Measurements from ENCODE around the gene SALL2.

SALL2 gene

DNA sequence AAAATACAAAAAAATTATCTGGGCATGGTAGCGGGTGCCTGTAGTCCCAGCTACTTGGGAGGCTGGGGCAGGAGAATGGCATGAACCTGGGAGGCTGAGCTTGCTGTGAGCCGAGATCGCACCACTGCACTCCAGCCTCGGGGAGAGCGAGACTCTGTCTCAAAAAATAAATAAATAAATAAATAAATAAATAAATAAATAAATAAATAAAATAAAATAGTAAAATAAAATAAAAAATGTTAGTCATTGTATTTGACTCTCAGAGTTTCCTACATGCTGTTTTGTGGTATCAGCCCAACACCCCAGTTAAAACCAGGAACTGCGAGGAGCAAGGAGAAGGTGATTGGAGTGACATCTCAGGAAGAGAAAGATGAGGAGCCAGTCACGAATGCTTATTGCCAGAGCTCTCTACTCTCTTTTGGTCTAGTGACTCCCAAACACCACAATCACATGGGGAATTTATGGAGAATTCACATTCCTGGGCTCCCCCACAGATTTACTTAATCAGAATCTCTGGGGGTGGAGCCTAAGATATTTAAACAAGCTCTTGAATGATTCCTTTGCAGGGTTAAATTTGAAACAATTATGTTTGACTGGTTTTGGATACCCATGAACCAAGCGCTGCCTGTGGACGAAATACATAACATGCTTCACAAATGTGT lies 15.4 kb upstream of the SALL2 start (continued):
- TF ChIP-seq ZNF513 (tag by site-specific recombination; IDR thresholded peaks at IDR 0.05), result no peak

DNA sequence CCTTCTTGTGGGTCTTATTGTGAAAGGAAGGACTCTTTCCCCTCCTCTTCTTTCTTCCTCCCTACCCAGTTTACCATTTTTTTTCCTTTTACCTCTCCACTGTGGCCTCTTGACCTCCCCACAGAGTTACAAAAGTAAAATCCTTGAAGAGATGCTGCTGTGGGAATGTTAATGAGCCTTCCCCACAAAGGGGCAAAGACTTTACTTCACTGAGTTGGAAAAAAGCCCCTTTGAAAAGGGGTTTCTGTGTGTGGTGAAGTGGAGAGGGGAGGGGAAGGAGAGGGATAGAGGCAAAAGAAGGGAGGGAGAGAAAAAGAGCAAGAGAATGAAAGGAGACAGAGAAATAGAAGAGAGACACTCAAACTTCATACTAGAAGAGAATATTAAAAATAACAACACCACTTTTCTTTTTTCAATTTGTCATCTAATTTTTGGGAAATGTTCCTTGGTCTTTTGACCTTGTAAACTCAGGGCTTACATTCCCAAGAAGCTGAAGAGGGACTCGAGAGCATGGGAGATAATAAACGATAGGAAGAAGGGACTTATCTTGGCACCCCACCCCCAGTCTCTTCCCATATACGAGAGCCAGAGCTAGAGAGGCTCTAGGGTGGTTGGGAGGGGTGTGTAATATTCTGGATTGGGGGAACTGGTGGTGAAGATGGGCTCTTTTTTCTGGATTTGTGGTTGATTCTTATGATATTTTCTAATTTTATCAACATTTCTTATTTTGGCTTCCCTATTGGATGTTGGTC lies 13.2 kb upstream of the SALL2 start:
- ChIA-PET CTCF (interaction anchor here (1.0 kb wide), 1 partner anchor 41 kb away, joined by 3 read pairs; no protein-coding TSS in a partner anchor), POLR2A (interaction anchor here (0.7 kb wide), 1 partner anchor 14 kb away, joined by 3 read pairs; no protein-coding TSS in a partner anchor)
- Histone ChIP-seq H3K4me1 (ENCODE audit: control insufficient read depth, insufficient read depth, low read length) (no peaks in the 10 kb centered on the region), H3K9me3 (ENCODE audit: control insufficient read depth, insufficient read depth, low read depth, low read length) (no peaks in the 10 kb centered on the region), H3K27ac (ENCODE audit: extremely low read depth, low read depth, low read length) (no peak overlapping the region), H3K4me3 (ENCODE audit: low read depth, low read length) (no peak overlapping the region), H3K36me3 (ENCODE audit: control insufficient read depth in 2 of 2, insufficient read depth in 1 of 2, low read length in 2 of 2) (no peaks in the 10 kb centered on the region)
- TF ChIP-seq ZNF248 (tag by site-specific recombination; IDR thresholded peaks at IDR 0.05), result no peak
- TF ChIP-seq ZNF510 (tag by site-specific recombination; IDR thresholded peaks at IDR 0.05; ENCODE audit: insufficient replicate concordance), result no peak
- TF ChIP-seq, protein P1, sequence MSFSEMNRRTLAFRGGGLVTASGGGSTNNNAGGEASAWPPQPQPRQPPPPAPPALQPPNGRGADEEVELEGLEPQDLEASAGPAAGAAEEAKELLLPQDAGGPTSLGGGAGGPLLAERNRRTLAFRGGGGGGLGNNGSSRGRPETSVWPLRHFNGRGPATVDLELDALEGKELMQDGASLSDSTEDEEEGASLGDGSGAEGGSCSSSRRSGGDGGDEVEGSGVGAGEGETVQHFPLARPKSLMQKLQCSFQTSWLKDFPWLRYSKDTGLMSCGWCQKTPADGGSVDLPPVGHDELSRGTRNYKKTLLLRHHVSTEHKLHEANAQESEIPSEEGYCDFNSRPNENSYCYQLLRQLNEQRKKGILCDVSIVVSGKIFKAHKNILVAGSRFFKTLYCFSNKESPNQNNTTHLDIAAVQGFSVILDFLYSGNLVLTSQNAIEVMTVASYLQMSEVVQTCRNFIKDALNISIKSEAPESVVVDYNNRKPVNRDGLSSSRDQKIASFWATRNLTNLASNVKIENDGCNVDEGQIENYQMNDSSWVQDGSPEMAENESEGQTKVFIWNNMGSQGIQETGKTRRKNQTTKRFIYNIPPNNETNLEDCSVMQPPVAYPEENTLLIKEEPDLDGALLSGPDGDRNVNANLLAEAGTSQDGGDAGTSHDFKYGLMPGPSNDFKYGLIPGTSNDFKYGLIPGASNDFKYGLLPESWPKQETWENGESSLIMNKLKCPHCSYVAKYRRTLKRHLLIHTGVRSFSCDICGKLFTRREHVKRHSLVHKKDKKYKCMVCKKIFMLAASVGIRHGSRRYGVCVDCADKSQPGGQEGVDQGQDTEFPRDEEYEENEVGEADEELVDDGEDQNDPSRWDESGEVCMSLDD (tag by site-specific recombination; IDR thresholded peaks at IDR 0.05), result no peak
- TF ChIP-seq TRIM28 (IDR thresholded peaks at IDR 0.05; ENCODE audit: borderline replicate concordance, low read length), result no peak
- no peak for TF ChIP-seq INSM2 (tag by site-specific recombination; IDR thresholded peaks at IDR 0.05)
- TF ChIP-seq ZNF785 (tag by site-specific recombination; IDR thresholded peaks at IDR 0.05), result no peak
- TF ChIP-seq ZNF747 (tag by site-specific recombination; IDR thresholded peaks at IDR 0.05), result no peak

DNA sequence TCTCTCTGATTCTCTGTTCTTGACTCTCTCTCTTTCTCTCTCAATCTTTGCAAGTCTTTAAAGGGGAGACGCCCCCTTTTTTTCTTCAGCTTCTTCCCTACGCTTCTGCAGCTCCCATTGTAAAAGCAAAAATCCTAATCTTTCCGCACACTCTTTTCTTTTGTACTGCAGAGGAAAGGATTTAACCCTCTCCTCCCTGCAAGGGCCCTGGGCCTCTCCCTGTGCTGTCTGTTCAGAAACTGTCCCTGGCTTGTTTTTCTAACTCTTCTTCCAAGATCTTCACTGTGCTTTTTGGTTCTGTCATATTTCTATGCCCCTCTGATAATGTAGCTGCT lies 10.9 kb upstream of the SALL2 start:
- Histone ChIP-seq H3K4me1 (ENCODE audit: control insufficient read depth, insufficient read depth, low read length) (no peaks in the 10 kb centered on the region), H3K9me3 (ENCODE audit: control insufficient read depth, insufficient read depth, low read depth, low read length) (no peaks in the 10 kb centered on the region), H3K4me3 (ENCODE audit: low read depth, low read length) (no peak overlapping the region), H3K27ac (ENCODE audit: extremely low read depth, low read depth, low read length) (no peak overlapping the region), H3K36me3 (ENCODE audit: control insufficient read depth in 2 of 2, insufficient read depth in 1 of 2, low read length in 2 of 2) (no peaks in the 10 kb centered on the region)
- TF ChIP-seq SP2 (tag by site-specific recombination; IDR thresholded peaks at IDR 0.05), result no peak
- no peak for TF ChIP-seq ZNF76 (tag by site-specific recombination; IDR thresholded peaks at IDR 0.05; ENCODE audit: borderline replicate concordance, low read depth)
- TF ChIP-seq ZBTB20 (tag by site-specific recombination; IDR thresholded peaks at IDR 0.05), result no peak
- TF ChIP-seq ZNF768 (tag by site-specific recombination; IDR thresholded peaks at IDR 0.05), result no peak
- TF ChIP-seq, protein P2, sequence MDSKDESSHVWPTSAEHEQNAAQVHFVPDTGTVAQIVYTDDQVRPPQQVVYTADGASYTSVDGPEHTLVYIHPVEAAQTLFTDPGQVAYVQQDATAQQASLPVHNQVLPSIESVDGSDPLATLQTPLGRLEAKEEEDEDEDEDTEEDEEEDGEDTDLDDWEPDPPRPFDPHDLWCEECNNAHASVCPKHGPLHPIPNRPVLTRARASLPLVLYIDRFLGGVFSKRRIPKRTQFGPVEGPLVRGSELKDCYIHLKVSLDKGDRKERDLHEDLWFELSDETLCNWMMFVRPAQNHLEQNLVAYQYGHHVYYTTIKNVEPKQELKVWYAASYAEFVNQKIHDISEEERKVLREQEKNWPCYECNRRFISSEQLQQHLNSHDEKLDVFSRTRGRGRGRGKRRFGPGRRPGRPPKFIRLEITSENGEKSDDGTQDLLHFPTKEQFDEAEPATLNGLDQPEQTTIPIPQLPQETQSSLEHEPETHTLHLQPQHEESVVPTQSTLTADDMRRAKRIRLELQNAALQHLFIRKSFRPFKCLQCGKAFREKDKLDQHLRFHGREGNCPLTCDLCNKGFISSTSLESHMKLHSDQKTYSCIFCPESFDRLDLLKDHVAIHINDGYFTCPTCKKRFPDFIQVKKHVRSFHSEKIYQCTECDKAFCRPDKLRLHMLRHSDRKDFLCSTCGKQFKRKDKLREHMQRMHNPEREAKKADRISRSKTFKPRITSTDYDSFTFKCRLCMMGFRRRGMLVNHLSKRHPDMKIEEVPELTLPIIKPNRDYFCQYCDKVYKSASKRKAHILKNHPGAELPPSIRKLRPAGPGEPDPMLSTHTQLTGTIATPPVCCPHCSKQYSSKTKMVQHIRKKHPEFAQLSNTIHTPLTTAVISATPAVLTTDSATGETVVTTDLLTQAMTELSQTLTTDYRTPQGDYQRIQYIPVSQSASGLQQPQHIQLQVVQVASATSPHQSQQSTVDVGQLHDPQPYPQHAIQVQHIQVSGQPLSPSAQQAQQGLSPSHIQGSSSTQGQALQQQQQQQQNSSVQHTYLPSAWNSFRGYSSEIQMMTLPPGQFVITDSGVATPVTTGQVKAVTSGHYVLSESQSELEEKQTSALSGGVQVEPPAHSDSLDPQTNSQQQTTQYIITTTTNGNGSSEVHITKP (tag by site-specific recombination; IDR thresholded peaks at IDR 0.05), result no peak
- TF ChIP-seq ZBTB21 (tag by site-specific recombination; IDR thresholded peaks at IDR 0.05), result no peak
- no peak for TF ChIP-seq YY1 (tag by site-specific recombination; IDR thresholded peaks at IDR 0.05)
- TF ChIP-seq ZNF501 (tag by site-specific recombination; IDR thresholded peaks at IDR 0.05), result no peak
- no peak for TF ChIP-seq TCF7L2 (IDR thresholded peaks at IDR 0.05; ENCODE audit: borderline replicate concordance, low read depth, low read length)
- TF ChIP-seq, protein P3, sequence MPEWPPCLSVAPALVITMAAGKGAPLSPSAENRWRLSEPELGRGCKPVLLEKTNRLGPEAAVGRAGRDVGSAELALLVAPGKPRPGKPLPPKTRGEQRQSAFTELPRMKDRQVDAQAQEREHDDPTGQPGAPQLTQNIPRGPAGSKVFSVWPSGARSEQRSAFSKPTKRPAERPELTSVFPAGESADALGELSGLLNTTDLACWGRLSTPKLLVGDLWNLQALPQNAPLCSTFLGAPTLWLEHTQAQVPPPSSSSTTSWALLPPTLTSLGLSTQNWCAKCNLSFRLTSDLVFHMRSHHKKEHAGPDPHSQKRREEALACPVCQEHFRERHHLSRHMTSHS (tag by site-specific recombination; IDR thresholded peaks at IDR 0.05), result no peak
- no peak for TF ChIP-seq ZNF610 (tag by site-specific recombination; IDR thresholded peaks at IDR 0.05; ENCODE audit: borderline replicate concordance)
- TF ChIP-seq ZNF132 (tag by site-specific recombination; IDR thresholded peaks at IDR 0.05; ENCODE audit: borderline replicate concordance), result no peak
- no peak for TF ChIP-seq ZFP3 (tag by site-specific recombination; IDR thresholded peaks at IDR 0.05; ENCODE audit: low read depth)
- no peak for TF ChIP-seq ZFP41 (tag by site-specific recombination; IDR thresholded peaks at IDR 0.05; ENCODE audit: borderline replicate concordance)
- CTCF ChIA-PET, result interaction anchor here (0.6 to 0.9 kb wide), 2 partner anchors 38 to 842 kb away, joined by 3 to 4 read pairs; no protein-coding TSS in a partner anchor
- POLR2A ChIA-PET, result no interaction called here
